OCI-LY3 (cell line): ENCODE measurements around the gene RHBDD1.

Experiments used
- EZH2phosphoT487 ChIP-seq: fragments of 200-600 bp; shearing (Covaris generic); IDR thresholded peaks from 2 replicates; pipeline ENCODE4 v1.6.1; 2018; ENCODE audit warnings: antibody characterized with exemption, mixed run types, low read depth
- TF ChIP-seq, protein P1 (sequence below): fragments of 200-600, 300-600 bp; sonication (generic); IDR thresholded peaks from 2 replicates; pipeline ENCODE4 v1.5.1; 2014; ENCODE audit warnings: antibody characterized with exemption, low read length, low read depth

DNA sequence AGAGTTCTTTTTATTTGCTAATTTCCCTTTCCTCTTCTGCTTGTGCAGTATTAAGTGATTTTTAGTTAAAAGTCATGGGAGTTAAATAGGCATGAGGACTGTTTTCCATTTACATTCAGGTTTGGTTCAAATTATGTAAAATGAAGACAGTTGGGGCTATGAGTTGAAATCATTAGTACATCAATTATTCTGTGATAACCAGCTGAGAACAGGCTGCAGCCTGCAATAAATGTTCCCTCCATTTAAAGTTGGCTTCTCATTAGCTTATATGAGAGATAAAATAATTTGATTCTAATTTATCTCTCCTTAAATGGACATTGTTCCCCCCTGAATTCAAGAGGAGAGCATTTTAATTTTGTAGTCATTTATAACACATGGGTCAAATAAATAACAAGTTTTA lies 48.3 kb downstream of the RHBDD1 start:
- TF ChIP-seq, protein P1, sequence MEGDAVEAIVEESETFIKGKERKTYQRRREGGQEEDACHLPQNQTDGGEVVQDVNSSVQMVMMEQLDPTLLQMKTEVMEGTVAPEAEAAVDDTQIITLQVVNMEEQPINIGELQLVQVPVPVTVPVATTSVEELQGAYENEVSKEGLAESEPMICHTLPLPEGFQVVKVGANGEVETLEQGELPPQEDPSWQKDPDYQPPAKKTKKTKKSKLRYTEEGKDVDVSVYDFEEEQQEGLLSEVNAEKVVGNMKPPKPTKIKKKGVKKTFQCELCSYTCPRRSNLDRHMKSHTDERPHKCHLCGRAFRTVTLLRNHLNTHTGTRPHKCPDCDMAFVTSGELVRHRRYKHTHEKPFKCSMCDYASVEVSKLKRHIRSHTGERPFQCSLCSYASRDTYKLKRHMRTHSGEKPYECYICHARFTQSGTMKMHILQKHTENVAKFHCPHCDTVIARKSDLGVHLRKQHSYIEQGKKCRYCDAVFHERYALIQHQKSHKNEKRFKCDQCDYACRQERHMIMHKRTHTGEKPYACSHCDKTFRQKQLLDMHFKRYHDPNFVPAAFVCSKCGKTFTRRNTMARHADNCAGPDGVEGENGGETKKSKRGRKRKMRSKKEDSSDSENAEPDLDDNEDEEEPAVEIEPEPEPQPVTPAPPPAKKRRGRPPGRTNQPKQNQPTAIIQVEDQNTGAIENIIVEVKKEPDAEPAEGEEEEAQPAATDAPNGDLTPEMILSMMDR: no peak
- TF ChIP-seq EZH2phosphoT487: no peak
